HG03196 (cell line): ENCODE measurements around the gene CALM3.

Experiments
- ATAC-seq: cut with Tn5 transposase; IDR thresholded peaks from one replicate; pipeline ENCODE4 v1.9.1; 2021; ENCODE audit not compliant: unreplicated experiment

Gene CALM3

GRCh38 chr19:46634656-46635218 lies 33.6 kb downstream of the CALM3 start:
- no peak for ATAC-seq

- no peak for ATAC-seq
Observed at GRCh38 chr19:46635920-46636761, 35.0 kb downstream of the CALM3 start, which contains the start of gene GNG8. GNG8 (minus strand) TSS chr19:46636202; CDS start chr19:46634682, 1,520 bp downstream.

DNA sequence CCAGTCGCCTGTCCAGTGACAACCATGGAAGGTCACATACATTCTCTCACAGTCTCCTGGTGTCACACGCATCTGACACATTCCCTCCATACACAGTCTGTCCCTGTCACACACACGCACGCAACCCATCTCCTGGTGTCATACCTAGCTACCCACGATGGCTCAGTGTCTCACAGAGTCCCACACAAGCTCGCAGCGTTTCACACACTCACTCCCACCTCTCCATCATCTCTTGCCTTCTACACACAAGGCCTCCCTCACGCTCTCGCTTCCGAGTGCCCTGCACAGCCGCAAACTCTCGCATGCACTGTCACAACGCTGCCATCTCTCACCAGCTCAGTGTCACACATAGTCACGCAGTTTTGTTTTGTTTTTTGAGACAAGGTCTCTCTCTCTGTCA lies 36.1 kb downstream of the CALM3 start:
- ATAC-seq, result no peak

- no peak for ATAC-seq
Observed at GRCh38 chr19:46639358-46640182, 38.4 kb downstream of the CALM3 start.

- no peak for ATAC-seq
Observed at GRCh38 chr19:46640656-46641055, 39.5 kb downstream of the CALM3 start.

DNA sequence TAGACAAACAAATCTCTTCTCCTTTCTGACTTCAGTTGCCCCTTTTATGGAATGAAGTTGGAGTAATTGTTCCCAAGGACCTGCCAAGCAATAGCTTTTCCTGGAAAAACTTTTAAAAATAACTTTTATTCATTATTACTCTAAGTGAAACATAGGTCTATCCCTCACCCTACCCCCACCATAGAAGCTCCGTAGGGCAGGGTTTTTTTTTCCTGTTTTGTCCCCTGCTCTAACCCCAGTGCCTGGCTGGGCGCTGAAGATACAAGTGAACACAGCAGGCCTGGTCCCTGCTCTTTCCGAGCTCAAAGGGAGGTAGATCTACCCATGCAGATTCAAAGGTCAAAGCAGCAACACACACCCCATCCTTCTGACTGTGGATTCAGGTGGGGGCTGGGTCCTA lies 43.6 kb downstream of the CALM3 start:
- no peak for ATAC-seq

- ATAC-seq, result no peak
Observed at GRCh38 chr19:46646402-46646801, 45.3 kb downstream of the CALM3 start.

DNA sequence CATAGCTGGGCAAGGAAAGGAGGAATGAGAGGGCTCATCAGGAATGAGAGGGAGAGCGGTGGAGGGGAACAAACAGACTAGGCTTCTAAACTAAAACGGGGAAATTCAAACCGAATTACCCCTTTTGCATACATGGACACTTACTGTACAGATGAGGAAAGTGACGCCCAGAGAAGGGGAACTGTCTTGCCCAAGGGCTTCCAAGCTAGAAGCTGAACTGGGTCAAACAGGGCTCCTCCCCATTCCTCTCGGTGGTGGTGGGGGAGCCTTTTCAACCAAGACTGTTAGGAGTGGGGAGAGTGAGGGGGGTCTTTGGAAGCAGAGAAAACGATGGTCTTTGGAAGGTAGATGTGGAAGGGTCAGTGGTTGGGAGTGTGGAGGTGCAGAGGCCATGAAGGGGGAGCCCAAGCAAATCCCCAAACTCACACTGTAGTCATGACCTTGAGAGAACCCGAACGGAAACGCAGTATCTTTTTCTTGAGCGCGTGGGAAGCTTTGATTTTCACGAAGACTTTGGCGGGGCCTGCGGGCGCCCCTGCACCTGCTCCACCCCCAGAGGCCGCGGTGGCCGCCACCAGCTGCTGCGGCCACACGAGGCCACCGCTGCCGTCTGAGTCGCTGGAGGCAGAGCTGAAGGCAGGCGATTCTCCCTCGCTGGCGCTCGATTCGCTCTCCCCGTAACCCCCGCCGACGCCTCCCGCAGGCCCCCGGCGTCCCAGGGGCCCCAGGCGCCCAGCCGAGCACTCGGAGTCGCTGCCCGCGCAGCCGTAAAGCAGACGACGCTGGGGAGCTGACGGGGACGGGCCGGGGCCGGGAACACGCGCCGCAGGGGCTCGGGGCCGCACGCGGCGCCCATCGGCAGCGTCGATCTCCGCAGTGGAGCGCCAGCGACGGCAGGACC lies 47.2 kb downstream of the CALM3 start:
- no peak for ATAC-seq

GRCh38 chr19:46648961-46649960 lies 48.1 kb downstream of the CALM3 start:
- no peak for ATAC-seq

- ATAC-seq, result no peak
Observed at GRCh38 chr19:46650445-46650844, 49.3 kb downstream of the CALM3 start.

DNA sequence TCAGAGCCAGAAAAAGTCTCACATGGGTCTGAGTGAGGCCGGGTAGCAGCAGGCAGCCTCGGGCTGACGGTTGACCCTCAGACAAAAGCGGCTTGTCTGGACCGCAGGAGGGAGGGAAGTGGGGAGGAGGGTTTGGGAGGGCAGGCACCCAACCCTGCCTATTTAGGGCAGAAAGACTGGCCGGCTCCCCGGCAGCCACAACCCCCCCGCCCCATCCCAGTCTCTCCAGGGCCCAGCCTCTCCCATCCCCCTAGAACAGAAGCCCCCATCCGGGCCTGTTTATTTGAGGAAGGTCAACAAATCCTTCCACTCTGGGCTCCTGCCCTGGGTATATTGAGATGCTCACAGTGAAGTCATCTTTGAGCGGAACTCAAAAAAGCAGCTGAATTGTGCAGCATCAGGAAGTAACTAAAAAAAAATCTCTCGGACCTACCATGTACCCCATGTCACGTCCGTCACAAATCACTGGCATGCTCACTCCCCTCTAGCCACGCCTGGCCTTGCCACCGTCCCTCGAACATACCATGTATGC lies 53.6 kb downstream of the CALM3 start:
- no peak for ATAC-seq

DNA sequence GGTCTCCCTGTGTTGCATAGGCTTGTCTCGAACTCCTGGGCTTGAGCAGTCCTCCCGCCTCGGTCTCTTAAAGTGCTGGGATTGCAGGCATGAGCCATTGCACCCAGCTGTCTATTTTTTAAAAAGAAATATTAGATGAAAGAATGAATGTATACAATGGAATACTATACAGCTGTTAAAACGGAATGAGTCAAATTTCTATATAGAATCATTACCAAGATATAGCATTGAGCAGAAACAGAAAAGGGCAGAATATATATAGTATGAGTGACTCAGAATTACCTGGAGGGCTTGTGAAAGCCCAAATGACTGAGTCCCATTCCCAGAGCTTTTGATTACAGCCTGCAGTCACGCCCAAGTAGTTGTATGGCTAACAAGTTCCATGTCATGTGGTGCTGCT lies 55.4 kb downstream of the CALM3 start:
- no peak for ATAC-seq

DNA sequence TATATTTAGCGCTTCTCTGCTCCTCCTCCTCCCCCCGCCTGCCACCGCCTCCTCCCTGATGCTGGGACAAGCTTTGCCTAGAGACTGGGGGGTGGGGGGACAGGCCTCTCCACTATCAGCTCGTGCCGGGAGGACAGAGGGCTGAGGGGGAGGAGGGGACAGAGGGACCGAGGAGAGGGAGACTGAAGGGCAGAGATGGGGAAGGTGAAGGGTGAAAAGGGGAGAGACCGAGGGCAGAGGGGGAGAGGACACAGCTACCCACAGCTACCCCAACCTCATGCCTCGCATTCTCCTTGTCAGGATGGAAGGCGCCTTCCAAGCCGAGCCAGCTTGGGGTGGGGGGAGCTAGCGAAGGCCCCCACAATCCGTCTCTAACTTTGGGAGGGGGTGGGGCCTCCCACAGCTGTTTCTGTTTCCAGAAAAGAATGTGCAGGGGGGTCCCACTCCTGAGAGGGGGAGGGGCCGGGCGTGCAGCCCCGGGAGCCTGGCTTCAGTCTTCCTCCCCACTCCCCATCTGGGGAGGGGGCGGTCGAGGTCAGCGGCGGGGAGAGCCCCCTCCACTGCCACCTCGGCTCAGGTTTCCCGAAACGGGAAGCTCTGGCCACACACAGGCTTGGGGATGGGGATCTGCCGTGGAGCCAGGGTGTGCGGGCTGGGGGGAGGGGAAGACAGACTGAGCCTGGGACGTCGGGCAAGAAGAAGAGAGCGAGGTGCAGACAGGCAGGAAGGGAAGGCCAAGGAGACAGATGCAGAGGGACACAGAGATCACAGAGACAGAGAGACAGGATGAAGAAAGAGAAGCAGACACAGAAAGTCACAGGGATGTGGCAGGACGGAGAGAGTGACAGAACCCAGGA lies 58.2 kb downstream of the CALM3 start:
- ATAC-seq, result no peak

DNA sequence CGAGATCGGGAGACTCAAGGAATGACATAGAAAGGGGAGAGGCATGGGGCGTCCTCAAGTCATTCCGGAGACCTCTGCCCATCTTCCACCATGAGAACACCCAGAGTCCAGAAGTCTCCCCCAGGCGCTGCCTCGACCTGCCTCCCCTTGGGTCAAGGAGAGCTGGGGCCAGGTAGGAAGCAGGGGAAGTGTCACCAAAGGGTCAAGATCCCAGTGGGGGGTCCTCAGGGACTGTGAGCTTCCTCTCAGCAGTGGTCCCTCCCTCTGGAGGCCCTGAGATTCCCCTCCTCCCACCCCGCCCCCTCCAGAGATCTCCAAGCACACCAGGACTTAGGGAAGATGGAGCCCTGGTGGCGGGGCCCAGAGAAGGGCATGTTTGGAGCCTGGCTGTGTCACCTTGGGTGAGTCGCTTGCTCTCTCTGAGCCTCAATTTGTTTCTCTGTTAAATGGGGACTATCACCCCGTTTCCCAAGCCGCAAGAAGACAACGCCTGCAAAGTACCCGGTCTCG lies 58.9 kb downstream of the CALM3 start:
- ATAC-seq, result no peak
